Stimulated activated CD4-positive, alpha-beta T cell treated with anti-CD3 and anti-CD28 coated beads, Interleukin-15, amount 100 ng/mL, for 1 hour (primary cell): Measurements from ENCODE around the gene MMD2.

ENCODE experiments used
- DNase-seq, 2 donors: peaks; one replicate each; pipeline ENCODE4 v3.0.0-alpha.2; 2020; ENCODE audit warnings: low read depth in 1 of 2, low spot score in 1 of 2

The MMD2 gene

GRCh38 chr7:4959306-4959705, 319 bp upstream of the MMD2 start:
- no peak for DNase-seq

- DNase-seq = no peak
These were observed 1.0 kb downstream of the MMD2 start for GRCh38 chr7:4957847-4958476.

- DNase-seq = no peak
These were observed 6.9 kb downstream of the MMD2 start for GRCh38 chr7:4951903-4952636.

GRCh38 chr7:4951304-4951703, 7.7 kb downstream of the MMD2 start:
- no peak for DNase-seq

GRCh38 chr7:4948402-4948801, 10.6 kb downstream of the MMD2 start:
- no peak for DNase-seq

GRCh38 chr7:4945949-4946348, 13.0 kb downstream of the MMD2 start:
- no peak for DNase-seq

- DNase-seq = no peak
These were observed 14.0 kb downstream of the MMD2 start for GRCh38 chr7:4944939-4945338.

GRCh38 chr7:4943297-4943696, 15.7 kb downstream of the MMD2 start:
- DNase-seq = no peak

GRCh38 chr7:4939971-4940728, 18.8 kb downstream of the MMD2 start:
- DNase-seq = no peak

- DNase-seq = no peak
These were observed 21.6 kb downstream of the MMD2 start for GRCh38 chr7:4937411-4937810.

- DNase-seq = no peak
These were observed 24.5 kb downstream of the MMD2 start for GRCh38 chr7:4934419-4935025.

GRCh38 chr7:4931943-4932342, 27.0 kb downstream of the MMD2 start:
- no peak for DNase-seq

GRCh38 chr7:4929005-4929404, 30.0 kb downstream of the MMD2 start:
- no peak for DNase-seq

GRCh38 chr7:4928445-4928844, 30.5 kb downstream of the MMD2 start:
- no peak for DNase-seq

GRCh38 chr7:4919969-4920766, 38.8 kb downstream of the MMD2 start:
- DNase-seq = no peak

GRCh38 chr7:4916113-4916512, 42.9 kb downstream of the MMD2 start:
- DNase-seq = no peak

GRCh38 chr7:4911111-4911828, 47.7 kb downstream of the MMD2 start:
- no peak for DNase-seq

- DNase-seq = no peak
These were observed 52.3 kb downstream of the MMD2 start for GRCh38 chr7:4906682-4907081.

- no peak for DNase-seq
These were observed 53.8 kb downstream of the MMD2 start for GRCh38 chr7:4905171-4905570.

GRCh38 chr7:4904346-4904745, 54.6 kb downstream of the MMD2 start:
- DNase-seq = no peak
